GM12872 (cell line): ENCODE measurements around the gene ABCB8.

ENCODE experiments used
- CTCF ChIP-seq: IDR thresholded peaks from 3 replicates; pipeline ENCODE4 v1.5.1; 2011; ENCODE audit warnings: low read depth, mild to moderate bottlenecking, low read length, moderate library complexity; ENCODE audit not compliant: insufficient read depth

ABCB8 gene

GRCh38 chr7:151087245-151088018 is 59.2 kb downstream of the ABCB8 start:
- TF ChIP-seq CTCF: 0 out of 3 replicates have a peak, but pooled peaks have one; percentile 13

GRCh38 chr7:151088019-151088855 is 60.0 kb downstream of the ABCB8 start:
- no peak for TF ChIP-seq CTCF

- TF ChIP-seq CTCF: no peak
Measured at GRCh38 chr7:151088856-151089699, 60.8 kb downstream of the ABCB8 start.

- no peak for TF ChIP-seq CTCF
Measured at GRCh38 chr7:151089893-151090730, 61.9 kb downstream of the ABCB8 start.

- no peak for TF ChIP-seq CTCF
Measured at GRCh38 chr7:151091003-151091402, 62.8 kb downstream of the ABCB8 start.

- peak; percentile 83 for TF ChIP-seq CTCF
Measured at GRCh38 chr7:151091431-151091830, 63.2 kb downstream of the ABCB8 start.
